Hematopoietic multipotent progenitor cell treated with erythropoietin and hydrocortisone succinate and interleukin-3 and kit ligand, for 8 days (in vitro differentiated cells): ENCODE measurements around the gene FGD5.

Experiments
- DNase-seq: peaks from one replicate; pipeline ENCODE4 v3.0.0-alpha.2; 2015

Gene FGD5

DNA sequence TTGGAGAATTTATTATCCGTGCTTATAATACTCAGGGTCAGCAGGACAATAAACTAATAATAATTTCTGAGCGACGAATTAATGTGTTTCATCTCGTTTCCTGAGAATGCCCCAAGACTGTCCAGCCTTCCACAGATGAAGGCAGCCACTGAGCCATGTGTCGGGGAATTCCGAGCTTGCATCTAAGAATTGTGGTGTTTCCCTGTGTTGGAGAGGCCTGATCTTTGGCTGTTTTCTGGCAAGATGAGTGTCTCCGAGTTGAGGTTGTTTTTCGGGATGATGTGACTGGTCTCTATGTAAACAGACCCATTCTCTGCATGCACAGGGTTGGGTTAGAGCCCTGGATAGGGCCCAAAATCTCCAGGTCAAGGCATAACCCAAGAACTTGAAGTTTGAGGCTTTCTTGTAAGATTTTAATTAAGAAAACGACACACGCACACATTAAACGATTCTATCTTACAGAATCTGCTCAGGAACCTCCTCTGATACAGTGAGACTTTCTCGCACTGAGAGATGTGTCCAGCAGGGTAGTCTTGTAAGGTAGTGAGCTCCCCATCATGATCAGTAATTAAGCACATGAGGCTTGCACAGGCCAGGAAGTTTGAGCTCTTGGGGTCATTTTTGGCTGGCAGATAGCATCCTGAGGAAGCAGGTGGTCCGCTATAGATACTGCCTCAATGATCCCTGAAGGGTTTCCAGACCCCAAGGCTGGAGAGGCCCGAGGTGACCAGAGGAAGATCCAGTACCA is 14.4 kb downstream of the FGD5 start:
- no peak for DNase-seq

DNA sequence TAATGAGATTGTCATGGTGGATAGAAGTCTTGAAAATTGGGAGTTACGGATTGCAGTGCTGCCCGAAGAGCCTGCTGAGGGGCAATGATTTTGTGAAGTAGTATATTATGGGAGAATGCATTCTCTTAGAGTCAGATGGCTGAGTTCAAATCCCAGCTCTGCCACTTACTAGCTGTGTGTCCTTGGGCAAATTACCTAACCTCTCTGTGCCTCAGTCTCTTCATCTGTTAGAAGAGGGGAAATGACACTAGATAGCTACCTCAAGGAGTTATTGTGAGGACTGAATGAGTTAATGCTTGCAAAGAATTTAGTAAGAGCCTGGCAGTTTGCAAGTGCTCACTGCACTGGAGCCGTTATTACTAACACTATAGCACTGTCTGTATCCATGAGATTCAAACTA is 15.4 kb downstream of the FGD5 start:
- DNase-seq, result no peak

DNA sequence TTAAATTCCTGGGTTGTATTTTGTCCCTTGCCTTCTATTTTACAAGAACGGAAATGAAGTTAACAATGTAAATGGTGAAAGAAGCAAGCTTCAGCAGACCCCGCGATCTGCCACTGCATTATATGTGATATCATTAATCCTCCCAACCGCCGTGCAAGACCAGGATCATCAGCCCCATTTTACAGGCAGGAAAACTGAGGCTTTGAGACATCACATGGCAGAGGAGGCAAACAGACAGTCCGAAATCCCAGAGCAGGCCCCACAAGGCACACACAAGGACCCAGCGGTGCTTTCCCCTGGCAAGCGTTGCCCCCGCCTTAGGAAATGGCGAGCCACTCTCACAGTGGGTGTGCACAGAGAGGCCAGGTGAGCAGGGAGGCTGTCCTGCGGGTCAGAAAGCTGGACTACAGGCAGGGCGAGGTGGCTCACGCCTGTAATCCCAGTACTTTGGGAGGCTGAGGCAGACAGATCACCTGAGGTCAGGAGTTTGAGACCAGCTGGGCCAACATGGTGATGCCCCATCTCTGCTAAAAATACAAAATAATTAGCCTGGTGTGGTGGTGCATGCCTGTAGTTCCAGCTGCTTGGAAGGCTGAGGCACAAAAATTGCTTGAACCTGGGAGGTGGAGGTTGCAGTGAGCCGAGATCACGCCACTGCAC is 16.2 kb downstream of the FGD5 start:
- DNase-seq, result no peak

DNA sequence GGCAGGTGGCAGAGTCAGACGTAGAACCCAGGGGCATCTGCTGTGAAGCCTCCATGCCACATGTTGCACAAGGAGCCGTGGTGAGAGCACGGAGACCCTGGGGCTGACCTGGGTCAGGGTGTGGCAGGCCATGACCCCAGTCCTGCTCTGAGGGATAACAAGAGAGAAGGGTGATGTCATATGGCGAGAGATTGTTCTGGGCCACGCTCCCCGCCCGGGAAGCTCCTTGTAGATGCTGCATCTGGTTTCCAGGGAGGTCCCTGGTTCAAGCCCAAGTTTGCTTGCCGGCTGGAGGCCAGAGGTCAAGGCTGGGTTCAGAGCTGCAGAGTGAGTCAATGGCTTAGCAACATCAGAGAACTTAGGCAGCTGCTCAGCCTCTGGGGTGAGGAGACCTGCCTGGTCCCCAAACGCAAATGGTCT is 17.3 kb downstream of the FGD5 start:
- DNase-seq, result no peak

DNA sequence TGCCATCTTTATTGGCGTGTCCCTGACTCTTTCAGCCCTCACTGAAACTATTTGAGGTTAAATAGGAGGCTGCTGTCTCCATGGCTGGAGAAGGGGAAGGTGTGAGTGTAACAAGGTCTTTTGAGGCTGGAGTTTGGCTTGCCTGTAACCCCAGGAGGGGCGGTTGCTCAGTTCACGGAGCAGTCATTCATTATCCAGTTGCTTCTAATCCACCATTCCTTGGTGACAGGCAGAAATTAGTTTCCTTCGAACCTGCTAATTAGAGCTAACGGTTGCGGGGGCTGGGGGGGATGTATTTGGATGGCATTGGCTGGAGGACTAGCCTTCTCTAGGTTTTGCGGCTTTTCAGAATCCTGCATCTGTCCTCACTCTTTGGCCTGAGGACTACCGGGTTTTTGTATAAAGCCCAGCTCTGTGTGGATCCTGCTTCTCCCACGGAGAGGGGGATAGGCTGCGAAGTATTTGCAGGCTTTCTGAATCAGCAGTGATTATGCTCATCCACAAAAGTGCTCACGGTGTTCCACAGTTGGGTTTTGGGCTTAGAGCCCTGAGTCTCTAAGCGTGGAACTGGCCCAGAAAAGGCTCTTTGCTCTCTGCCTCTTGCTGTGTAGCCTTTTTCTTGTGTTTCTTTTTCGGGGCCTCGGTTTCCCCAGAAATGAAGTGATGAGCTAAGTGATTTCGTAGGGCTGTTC is 18.6 kb downstream of the FGD5 start:
- no peak for DNase-seq

DNA sequence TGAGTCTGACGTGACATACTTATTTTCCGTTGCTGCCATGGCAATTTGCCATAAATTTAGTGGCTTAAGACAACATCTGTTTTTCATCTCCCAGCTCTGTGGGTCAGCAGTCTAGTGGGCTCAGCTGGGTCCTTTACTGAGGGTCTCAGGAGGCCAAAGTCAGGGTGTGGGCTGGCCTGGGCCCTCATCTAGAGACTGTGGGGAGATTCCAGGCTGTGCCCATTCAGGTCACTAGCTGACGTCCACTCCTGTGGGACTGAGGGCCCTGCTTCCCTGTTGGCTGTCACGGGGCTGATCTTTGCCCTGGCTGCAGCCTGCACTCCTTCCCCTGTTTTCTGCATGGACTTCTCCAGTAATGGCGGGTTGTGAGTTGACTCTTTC is 19.1 kb downstream of the FGD5 start:
- DNase-seq, result no peak

DNA sequence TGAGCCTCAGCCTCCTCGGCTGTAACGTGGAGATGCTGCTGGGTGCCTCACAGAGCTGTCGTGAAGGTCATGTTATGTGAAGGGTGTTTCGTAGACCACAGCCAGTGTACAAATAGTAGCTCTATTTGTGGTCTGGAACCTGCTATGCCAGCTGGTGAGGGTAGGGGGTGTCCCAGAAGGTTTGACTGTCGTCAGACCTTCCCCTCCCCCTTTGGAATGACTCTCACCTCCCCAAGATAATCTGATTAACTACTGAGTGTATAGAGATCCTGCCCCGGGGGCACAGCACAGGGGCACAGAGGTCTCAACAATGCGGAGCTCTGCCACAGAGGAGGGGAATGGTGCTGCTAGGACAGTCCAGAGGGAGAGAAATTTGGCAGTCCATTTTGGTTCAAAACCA is 20.5 kb downstream of the FGD5 start:
- no peak for DNase-seq

DNA sequence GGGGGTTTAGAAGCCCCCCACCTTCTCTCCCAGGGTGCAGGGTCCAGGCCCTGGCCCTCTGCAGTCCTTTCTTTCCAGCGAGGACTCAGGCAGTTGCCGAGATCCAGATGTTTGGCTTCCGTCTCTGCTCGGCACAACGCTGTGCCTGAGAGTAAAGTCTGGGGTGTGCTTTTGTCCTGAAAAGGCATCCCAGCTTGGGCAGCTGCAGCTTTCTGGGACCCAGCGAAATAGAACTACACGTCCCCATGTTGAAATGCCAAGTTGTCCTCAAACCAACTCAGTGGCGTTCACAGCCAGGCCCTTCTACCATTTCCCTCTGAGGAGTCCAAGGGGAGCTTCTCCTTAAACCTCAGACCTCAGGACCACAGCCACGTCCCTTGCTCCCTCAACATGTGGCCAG is 23.1 kb downstream of the FGD5 start:
- no peak for DNase-seq

DNA sequence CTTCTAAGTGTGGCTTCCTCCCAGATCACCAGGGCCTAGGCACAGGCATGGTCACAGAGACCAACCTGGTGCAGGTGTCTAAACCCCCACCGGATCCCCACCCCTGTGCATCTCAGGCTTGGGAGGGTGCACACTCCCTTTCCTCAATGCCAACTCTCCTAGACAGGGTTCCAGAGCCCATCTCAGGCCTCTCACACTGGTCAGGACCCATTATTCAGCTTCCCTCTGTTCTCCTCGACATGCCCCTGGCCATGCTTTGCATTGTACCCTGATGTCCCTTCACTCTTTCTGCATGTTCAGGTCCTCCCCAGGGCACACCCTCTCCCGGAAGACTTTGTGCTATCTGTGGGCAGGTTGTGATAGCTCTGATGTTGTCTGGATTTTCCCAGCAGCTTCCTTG is 23.5 kb downstream of the FGD5 start:
- no peak for DNase-seq

DNA sequence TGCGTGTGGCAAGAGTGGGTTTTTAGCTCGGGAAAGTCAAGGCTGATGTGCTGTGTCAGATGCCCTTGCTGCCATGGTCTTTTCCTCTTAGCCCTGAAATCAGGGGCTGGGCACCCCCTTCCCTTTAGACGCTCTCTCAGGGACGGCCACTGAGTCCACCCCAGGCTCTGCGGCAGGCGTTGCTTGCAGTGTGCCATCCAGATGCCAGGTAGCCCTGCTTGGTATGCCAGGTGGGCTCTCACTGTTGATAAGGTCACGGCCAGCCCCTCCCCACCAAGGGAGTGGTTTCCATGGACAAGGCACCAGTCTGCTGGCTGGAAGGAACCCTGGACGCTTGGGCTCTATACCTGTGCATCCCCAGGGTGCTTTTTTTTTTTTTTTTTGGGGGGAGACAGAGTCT is 24.6 kb downstream of the FGD5 start:
- DNase-seq, result no peak

DNA sequence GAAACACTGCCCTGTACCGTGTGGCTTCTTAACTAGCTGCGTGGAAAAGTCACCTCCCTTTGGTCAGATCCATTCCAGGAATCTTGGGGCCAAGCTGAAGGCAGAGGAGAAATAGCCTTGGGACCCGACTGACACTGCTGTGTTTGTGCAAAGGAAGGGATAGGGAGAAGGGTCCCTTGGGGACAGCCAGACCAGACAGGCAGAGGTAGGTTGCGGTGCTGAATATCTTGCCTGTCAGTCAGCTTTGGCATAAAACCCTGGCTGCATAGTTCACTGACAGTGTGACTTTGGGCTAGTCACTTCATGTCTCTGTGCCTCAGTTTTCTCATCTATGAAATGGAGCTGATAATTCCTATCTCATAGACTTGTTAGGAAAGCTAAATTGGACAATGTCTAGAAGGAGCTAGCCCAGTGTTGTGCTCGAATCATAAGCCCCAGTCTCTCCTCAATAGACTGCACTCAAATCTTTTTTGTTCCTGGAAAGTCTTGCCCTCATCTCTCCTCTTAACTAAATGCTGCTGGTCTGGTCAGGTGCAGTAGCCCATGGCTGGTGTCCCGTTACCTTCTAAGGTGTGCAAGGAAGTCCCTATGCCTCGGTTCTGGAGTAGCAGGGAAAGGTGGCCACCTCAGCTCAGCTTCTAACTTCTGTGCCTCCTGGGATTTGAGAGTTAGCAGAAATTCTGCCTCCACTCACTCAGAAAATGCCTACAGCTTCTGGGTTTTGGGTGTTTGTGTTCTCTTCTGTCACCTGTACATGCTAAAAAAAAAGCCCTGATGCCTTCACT is 25.8 kb downstream of the FGD5 start:
- DNase-seq, result no peak

DNA sequence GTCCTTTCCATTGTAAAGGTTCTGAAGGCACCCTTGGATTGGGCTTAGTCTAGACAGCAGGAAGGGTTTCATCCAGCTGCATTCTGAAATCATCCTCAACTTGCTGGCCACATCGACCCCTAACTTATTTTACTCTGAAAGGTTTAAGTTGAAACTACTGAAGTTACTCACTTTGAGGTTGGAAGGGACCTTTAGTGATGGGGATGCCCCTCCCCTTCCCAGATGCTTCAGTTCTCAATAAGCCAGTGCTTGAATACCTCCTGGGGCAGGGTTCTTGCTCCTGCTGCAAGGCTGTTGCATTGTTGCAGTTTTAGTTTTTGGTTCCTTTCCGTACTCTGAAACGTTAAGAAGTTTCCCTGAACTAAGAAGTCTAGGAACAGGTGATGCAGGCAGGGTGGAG is 26.4 kb downstream of the FGD5 start:
- no peak for DNase-seq

DNA sequence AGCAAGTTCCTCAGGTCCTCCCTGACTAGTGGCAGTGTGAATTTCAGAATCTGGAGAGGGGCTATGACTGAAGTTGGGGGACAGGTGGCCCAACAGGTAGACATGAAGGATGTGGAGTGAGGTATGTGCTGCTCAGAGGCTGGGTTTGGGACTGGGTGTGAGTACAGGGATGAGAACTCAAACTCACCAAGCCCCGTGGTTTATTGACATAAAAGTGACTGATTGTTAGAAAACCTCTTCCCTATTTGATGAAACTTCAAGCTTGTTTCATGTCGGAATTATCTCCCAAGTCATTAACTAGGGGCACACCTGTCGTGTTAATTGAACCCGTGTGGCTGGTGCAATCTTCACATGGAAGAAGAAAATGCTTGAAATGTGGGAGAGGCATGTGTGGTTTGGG is 27.1 kb downstream of the FGD5 start:
- DNase-seq, result no peak

DNA sequence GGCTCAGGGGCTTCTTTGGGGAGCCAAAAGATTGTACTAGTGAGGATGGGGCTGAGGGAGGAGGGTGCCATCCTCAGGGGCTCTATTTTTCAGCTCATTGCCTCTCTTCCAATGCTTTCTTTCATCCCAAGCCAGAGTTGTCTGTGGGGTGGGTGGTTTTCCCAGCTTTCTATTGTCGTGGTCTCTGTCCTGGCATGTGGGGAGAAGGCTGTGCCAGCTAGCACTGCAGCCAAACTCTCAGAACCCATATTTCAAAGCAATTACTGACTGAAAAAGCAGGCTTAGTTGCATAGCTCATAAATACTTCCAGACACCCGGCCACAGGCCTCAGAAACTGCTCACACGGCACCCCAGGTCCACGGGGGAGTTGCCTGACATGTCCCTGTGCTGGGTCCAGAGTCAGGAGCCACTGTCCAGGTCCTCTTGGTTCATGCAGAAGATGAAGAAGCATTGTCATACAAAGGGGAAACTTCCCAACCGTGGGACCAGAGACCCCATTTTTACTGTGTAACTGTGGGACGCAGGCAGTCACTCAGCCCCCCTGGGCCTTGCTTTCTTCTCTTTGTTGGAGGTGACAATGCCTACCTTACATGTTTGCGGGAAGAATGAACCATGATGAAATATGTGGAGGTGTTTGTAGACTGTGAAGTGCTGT is 27.6 kb downstream of the FGD5 start:
- DNase-seq, result no peak

DNA sequence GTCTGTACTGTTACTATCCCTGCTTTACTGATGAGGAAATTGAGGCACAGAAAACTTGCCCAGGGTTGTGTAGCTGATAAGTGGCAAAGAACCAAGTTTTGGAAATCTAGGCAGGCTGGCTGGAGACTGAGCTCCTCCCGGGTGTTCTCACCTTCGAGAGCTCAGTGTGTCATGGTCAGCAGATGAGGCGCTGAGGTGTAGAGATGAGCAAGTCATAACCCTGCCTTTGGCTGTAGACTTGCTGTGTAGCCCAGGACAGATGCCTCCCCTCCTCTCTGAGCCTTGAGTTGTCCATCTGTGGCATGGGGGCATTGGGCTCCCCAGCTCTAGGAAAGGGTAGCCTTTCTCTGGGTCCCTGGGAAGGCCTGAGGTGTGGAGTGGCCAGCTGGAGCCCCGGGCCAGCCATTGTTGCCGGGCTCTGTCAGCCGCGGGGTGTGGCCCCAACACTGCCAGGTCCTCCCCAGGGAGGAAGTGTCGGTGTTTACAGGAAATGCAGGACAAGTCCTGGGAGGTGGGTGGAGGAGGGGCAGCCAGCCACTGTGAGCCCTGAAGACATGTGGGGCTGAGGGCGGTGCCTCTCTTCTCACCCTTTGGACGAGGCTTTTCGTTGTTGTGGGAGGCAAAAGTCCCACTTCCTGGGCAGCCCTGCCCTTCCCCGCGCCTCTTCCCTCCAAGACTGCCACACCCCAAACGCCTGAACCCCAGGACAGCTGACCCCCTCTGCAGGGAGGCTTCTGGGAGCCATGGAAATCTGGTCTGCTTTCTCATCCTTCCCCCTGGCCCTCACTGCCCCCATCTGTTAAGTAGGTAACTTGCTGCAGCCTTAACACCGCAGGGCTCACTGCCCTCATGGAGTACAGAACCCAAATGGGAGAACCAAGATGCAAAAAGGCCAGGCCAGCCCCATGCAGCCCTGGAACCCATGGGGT is 29.1 kb downstream of the FGD5 start:
- no peak for DNase-seq

DNA sequence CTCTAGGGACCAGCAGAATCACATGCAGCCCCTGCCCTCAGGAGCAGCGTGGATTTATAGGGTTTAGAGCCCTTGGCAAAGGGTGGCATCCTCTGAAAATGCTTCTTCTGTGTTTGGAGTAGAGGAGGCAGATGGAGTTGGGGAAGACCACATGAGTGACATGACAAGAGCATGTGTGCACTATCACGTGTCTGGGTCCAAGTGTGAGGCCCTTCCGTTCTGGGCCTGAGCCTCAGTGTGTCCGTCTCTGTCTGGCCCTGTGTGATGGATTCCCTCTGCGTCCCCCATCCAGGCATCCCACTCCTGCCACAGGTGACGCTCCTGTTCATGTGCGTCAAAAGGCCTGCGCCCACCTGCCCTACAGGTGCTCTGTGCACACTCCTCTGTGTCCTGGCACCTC is 30.1 kb downstream of the FGD5 start:
- DNase-seq, result no peak

DNA sequence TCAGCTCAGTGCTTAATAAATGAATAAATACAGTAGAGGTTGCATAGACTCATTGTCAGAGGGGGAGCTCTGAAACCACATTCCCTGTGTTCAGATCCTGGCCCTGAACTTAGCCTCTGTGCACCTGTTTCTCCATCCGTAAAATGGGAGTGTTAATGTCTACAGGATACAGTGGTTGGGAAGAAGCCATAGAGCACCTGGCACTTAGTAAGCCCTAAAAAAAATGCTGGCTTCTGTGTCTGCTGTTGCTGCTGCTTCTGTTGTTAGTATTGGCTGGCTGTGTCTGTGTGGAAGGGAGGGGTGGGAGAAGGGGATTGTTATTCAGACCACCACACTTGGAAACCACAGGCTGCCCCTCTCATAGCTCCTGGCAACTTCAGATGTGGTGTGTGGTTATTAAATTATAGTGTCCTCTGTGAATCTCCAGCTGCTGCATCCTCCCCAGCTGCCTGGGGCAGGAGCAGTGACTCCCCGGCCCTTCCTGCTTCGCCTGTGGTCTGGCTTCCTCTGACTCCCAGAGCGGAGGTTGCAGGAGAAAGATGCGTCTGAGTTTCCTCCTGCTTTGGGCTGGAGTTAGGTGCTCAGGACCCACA is 31.0 kb downstream of the FGD5 start:
- no peak for DNase-seq

DNA sequence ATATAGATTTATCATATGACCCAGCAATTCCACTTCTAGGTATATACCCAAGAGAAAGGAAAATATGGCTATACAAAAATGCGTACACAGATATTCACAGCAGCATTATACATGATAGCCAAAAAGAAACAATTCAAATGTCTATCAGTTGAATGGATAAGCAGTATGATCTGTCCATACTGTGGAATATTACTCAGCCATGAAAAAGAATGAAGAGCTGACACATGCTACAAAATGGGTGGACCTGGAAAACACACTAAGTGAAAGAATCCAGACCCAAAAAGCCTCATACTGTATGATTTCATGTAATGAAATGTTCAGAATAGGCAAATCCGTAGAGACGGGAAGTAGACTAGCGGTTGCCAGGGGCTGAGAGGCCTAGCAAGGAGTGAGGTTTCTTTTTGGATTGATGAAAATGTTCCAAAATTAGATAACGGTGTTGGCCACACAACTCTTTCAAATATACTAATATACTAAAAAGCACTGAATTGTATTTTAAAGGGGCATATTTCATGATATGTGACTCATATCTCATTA is 33.4 kb downstream of the FGD5 start:
- no peak for DNase-seq

DNA sequence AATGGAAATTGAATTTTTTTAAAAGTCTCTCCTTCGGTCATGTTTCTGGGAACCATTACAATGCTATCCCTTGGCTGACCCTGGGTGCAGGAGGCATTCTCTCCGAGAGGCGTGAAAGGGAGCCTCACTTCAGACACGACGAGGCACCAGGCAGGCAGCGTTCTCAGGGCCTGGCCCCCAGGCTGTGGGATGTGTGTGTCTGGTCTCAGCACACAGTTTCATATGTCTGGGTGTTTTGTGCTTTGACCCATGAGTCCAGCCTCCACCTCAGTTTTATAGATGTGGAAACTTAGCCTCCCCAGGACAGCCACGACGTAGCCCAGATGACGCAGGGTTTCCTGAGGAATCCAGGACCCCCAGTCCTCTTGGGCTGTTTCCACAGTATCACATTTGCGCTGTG is 34.0 kb downstream of the FGD5 start:
- DNase-seq, result no peak

DNA sequence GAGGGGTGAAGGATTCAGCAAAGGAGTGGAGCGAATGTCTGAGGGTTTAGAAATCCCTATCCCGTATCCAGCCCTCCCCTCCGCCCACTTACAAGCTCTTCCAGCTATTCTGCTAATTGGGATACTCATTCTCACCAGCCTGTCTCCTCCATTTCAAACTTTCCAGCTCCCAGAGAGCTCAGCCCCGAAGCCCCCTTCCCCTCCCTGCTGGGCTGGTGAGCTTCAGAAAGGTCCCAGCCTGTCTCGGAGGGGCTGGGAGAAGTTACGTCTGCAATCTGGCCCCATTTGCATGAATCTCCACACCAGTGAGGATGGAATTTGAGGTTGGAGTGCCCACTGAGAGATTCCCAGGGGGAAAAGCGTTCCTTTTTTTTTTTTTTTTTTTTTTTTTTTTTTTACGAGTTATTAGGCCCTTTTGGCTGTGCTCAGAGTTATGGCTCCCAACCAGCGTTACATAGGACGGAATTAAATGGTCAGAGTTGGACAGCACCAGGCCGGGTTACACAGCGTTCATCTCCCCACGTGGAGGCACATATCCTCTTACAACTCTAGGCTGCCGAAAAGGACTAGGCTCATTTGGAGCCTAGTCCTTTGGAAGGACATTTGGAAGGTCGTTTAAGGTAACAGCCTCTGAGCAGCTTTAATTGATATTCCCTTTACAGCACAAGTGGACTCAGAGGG is 34.6 kb downstream of the FGD5 start:
- DNase-seq, result no peak

DNA sequence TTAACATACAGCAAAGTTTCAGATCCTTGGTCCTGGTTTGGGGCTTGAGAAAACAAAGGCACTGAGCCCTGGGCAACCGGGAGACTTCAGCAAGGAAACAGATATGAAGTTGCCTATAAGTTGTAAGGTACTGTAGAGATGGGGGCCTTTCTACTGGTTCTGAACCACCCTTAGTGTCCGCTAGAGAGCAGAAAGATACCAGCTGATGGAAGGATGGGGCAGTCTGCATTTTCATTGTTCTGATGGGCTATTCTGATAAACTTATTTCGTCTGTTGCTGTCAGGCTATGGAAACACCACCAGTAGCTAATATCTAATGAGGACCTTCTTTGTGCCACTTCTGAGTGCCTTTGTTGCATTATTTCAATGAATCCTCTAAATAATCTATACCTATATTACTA is 38.7 kb downstream of the FGD5 start:
- no peak for DNase-seq
